Mucosa of descending colon (tissue), 3 donors: ENCODE data around the gene AGPS. TPM values are rescaled to one million over a fixed set of nuclear protein-coding genes. Genes with fewer than 3 reads are reported as not detected.
"Not testable (repeated sequence)": the region's sequence is repeated elsewhere in the genome, so short reads cannot be mapped to it uniquely, and the experiment has no call there.

Experiments used
- ATAC-seq: fragments of 200-7000 bp; cut with Tn5 transposase; one replicate; pipeline ENCODE4 v1.9.1; 2020; ENCODE audit warnings: mild to moderate bottlenecking, moderate library complexity
- DNase-seq, 3 donors: peaks; one replicate each; pipeline ENCODE4 v3.0.0-alpha.2; 2020
- H3K36me3 ChIP-seq: fragments of 200-600 bp; one replicate; pipeline ENCODE4 v1.8.0; 2021; ENCODE audit warnings: low read depth, mild to moderate bottlenecking
- H3K4me1 ChIP-seq: fragments of 200-600 bp; one replicate; pipeline ENCODE4 v1.8.0; 2021; ENCODE audit warnings: low read depth, mild to moderate bottlenecking
- H3K4me3 ChIP-seq: fragments of 200-600 bp; one replicate; pipeline ENCODE4 v1.8.0; 2021; ENCODE audit warnings: mild to moderate bottlenecking
- H3K9me3 ChIP-seq: fragments of 200-600 bp; one replicate; pipeline ENCODE4 v1.8.0; 2021; ENCODE audit warnings: mild to moderate bottlenecking
- intact Hi-C, 2 donors: fragments of 100-400 bp; cut with DNase I in 1 of 2; cut with micrococcal nuclease in 1 of 2; formaldehyde crosslinking; loops; one replicate each; pipeline versions ENCODE4 v1.11.0 to v1.11.1; 2022; cut with DNase I, micrococcal nuclease
- total RNA-seq, 3 donors: library from RNA; stranded (reverse); fragmentation: NEBNext Ultra II Directional in 2 of 3; extraction: Animal tissue kit (Norgen Biotek cat#: 25700) in 2 of 3; gene quantifications; one replicate each; pipeline versions ENCODE4 v1.2.1 to v1.2.4, GENCODE V29; 2021 to 2023
- TF ChIP-seq, protein P1 (sequence below): fragments of 200-600 bp; IDR thresholded peaks from one replicate; pipeline ENCODE4 v1.8.0; 2022; ENCODE audit warnings: antibody characterized with exemption, mild to moderate bottlenecking
- donor health status: DM: no; HTN: no; CAD: no; lungs with moderate emphysema.
- donor health status: DM: no; HTN: no; CAD: no.
- donor health status: DM: no; HTN: yes; CAD: no.

The AGPS gene
- total RNA-seq, 3 donors from 2014 or later, result 43.0 to 58.4 (median 48.7) TPM

DNA sequence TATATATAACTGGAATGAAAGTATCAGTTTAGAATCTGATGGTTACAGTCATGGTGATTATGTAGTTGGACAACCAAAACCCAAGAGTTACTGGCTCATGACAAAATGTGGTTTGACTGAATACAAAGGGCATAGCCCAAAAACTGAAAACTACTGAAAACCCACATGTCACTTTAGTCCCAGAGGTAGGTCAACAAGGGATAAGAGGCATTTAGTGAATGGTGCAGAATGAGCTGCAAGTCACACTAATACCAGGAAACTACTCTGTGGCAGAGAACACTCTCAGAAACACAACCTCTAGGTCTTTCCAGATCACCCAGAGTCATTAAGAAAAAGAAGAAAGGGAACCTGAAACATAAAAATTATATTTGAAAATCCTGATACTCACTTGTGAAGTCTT is 154.5 kb downstream of the AGPS start:
- Histone ChIP-seq H3K4me1 (no peaks in the 10 kb centered on the region), H3K36me3 (no peaks in the 10 kb centered on the region), H3K4me3 (no peak overlapping the region), H3K9me3 (no peaks in the 10 kb centered on the region)
- DNase-seq (no peak), ATAC-seq (no peak)
- TF ChIP-seq, protein P1, sequence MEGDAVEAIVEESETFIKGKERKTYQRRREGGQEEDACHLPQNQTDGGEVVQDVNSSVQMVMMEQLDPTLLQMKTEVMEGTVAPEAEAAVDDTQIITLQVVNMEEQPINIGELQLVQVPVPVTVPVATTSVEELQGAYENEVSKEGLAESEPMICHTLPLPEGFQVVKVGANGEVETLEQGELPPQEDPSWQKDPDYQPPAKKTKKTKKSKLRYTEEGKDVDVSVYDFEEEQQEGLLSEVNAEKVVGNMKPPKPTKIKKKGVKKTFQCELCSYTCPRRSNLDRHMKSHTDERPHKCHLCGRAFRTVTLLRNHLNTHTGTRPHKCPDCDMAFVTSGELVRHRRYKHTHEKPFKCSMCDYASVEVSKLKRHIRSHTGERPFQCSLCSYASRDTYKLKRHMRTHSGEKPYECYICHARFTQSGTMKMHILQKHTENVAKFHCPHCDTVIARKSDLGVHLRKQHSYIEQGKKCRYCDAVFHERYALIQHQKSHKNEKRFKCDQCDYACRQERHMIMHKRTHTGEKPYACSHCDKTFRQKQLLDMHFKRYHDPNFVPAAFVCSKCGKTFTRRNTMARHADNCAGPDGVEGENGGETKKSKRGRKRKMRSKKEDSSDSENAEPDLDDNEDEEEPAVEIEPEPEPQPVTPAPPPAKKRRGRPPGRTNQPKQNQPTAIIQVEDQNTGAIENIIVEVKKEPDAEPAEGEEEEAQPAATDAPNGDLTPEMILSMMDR, result no peak
- intact Hi-C loops, result no loop called here

DNA sequence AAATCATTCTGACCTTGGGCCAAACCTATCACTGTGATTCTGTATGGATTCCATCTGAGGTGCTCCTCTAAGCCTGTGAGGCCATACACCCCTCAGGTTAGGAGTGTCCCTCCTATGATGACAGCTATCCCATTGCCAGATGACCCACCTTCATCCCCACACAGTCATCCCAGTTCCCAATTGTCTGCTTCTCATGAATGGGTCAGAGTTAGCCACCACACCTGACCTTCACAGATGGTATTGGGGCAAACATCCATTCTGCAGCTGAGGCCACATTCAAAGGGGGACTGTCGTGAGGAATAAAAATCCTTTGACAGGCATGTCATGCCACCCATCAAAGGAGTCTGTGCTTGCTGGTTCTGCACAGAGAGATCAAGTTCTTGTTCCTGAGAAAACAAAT is 155.2 kb downstream of the AGPS start:
- DNase-seq (no peak), ATAC-seq (no peak)
- no peaks in the 10 kb centered on the region for H3K4me1 ChIP-seq
- no peaks in the 10 kb centered on the region for H3K36me3 ChIP-seq
- H3K4me3 ChIP-seq, result no peak overlapping the region
- TF ChIP-seq, protein P1, result no peak
- no peaks in the 10 kb centered on the region for H3K9me3 ChIP-seq
- intact Hi-C loops, result no loop called here

DNA sequence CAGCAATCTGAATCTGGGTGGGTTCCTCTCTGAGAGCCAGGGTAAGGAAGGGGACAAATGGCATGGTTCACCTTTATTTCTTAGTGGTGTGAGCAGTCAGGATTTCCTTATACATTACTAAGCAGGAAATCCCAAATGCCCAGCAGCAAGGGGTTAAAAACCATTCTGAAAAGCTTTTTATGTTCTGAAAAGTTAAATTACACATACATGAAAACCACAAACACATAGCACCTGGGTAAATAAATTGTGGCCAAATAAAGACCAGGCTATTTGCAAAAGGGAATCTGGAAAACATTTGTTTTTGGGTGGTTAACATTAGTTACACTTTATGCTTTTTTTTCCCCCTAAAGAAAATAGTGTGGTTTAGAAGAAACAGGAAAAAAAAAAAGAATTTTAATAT is 156.1 kb downstream of the AGPS start:
- no peak overlapping the region for H3K4me3 ChIP-seq
- H3K36me3 ChIP-seq, result no peaks in the 10 kb centered on the region
- no peak for ATAC-seq
- intact Hi-C loops, result no loop called here
- no peak for DNase-seq
- H3K4me1 ChIP-seq, result no peaks in the 10 kb centered on the region
- H3K9me3 ChIP-seq, result no peaks in the 10 kb centered on the region
- TF ChIP-seq, protein P1, result no peak

DNA sequence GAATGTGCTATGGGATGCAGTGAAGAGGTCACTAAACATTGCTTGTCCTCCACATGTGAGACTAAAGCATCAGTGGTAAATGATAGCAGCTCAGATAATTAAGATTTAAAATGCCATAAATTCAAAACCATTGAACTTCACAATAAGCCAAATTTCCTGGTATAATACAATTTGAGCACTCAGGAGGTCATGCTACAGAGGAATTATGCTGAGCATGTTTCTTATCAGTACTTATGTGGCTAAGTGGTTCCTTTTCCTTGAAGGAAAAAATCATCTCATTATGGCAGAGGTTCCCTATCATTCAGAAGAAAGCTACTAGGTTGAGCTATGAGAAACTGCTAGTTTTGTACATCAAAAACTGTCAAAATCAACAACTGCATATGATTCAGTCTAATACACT is 156.6 kb downstream of the AGPS start:
- H3K4me1 ChIP-seq, result no peaks in the 10 kb centered on the region
- ATAC-seq (no peak), DNase-seq (no peak)
- H3K4me3 ChIP-seq, result no peak overlapping the region
- TF ChIP-seq, protein P1, result no peak
- H3K9me3 ChIP-seq, result no peaks in the 10 kb centered on the region
- H3K36me3 ChIP-seq, result no peaks in the 10 kb centered on the region
- intact Hi-C loops, result no loop called here

DNA sequence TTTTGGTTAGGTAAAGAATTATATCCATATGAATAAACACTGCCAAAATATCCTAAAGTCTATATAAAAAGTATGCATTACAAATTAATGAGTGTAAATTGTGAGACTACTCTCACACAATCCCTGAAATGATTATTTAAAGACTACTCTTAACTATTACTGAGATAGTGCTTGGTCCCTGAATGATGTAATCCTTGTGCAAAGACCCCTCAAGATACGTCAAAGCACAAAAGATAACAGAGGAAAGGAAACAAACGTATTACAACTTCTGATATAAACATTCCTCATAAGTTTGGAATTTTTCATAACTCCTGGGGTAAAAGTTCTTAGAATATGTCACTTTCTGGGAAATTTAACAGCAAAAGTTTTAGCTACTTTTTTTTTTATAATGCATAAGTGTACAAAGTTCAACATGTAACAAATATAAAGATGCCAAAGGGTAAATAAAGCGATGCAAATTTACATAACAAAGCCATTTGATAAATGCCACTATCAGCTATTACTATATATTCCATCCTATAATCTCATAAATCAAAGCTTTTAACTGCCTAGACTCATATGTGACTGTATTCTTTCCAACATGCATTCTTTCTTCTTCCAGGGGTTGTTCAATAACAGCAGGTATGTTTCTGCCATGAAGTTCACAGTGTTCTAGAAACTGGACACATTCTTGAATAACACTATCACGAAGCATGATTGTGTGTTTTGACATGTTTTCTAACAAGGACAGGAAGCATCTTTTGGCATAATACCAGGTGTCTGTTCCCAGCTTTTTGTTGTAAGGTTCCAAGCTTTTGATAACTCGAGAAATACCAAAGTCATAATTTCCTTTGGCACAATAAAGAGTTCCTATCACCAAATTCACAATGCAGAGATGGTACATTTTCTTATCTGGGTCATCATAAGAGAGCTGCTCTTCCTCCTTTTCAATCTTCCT is 158.0 kb downstream of the AGPS start:
- no peak for DNase-seq
- no peaks in the 10 kb centered on the region for H3K4me1 ChIP-seq
- intact Hi-C loops, result no loop called here
- no peaks in the 10 kb centered on the region for H3K36me3 ChIP-seq
- no peaks in the 10 kb centered on the region for H3K9me3 ChIP-seq
- no peak for ATAC-seq
- TF ChIP-seq, protein P1, result no peak
- H3K4me3 ChIP-seq, result no peak overlapping the region

DNA sequence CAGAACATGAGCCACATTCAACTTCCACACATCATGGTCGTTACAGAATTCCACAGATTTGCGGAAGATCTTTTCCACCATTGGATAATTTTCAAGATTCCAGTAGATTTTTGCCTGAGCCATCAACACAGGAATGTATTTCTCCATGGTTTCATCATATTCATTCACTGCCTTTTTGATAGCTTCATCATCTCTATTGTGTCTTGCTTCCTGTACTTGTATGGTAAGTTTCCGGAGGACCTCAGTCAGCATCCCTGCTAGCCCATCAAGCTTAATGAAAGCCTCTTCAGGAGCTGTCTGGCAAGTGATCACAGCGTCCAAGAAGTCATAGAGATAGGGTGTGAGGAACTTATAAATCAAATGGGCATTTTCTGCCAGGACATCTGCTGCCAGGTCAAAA is 158.8 kb downstream of the AGPS start:
- intact Hi-C loops, result not testable (repeated sequence)

More for the DNA sequence above, 158.8 kb downstream of the AGPS start:
- not testable (repeated sequence) for H3K36me3 ChIP-seq, DNase-seq, H3K9me3 ChIP-seq, ATAC-seq, H3K4me1 ChIP-seq, H3K4me3 ChIP-seq
